Brain pericyte (primary cell): ENCODE results near the gene ERC1.

Experiments used
- DNase-seq: peaks from one replicate; pipeline ENCODE4 v3.0.0-alpha.2; 2012; ENCODE audit warnings: low read depth, low spot score

The ERC1 gene

GRCh38 chr12:990661-991349 is at the start of gene ERC1:
Gene ERC1, plus strand, starts transcription at chr12:991223. Its CDS starts 36,681 bp downstream, at chr12:1027904.
- peak; percentile 69 for DNase-seq

- no peak for DNase-seq
Measured at GRCh38 chr12:943051-943450, 48.0 kb upstream of the ERC1 start.

GRCh38 chr12:944211-944610 is 46.8 kb upstream of the ERC1 start:
- no peak for DNase-seq

- no peak for DNase-seq
Measured at GRCh38 chr12:946212-946611, 44.8 kb upstream of the ERC1 start.

DNA sequence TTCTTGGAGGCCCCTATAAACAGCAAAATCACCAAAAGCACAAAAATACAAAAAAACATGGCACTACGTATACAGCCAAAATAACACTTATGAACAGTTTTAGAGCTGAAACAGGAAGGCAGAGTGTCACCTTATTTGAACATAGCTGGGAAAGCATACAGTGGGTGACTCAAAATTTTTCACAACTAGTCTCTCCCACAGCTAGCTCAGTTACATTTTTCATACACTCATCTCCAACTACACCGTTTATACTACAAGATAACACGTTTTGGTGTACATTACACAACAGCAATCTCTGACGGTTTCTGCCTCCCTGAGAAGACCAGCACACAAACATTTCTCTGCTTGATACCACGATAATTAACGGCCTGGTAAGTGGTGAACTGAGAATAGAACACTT is 44.4 kb upstream of the ERC1 start:
- no peak for DNase-seq

DNA sequence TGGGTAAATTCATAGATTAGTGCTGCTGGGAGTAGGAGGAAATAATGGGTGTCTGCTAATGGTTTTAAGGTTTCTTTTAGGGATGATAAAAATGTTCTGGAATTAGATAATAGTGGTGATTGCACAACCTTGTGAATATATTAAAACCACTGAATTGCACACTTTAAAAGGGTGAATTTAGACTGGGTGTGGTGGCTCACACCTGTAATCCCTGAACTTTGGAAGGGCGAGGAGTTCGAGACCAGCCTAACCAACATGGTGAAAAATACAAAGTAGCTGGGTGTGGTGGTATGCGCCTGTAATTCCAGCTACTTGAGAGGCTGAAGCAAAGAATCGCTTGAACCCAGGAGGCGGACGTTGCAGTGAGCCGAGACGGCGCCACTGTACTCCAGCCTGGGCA is 42.8 kb upstream of the ERC1 start:
- DNase-seq = no peak

- peak; percentile 97 for DNase-seq
Measured at GRCh38 chr12:949453-950191, 41.4 kb upstream of the ERC1 start, which contains the start of gene RAD52. Gene RAD52, minus strand, starts transcription at chr12:949694. Its CDS starts 16,636 bp downstream, at chr12:933058.

DNA sequence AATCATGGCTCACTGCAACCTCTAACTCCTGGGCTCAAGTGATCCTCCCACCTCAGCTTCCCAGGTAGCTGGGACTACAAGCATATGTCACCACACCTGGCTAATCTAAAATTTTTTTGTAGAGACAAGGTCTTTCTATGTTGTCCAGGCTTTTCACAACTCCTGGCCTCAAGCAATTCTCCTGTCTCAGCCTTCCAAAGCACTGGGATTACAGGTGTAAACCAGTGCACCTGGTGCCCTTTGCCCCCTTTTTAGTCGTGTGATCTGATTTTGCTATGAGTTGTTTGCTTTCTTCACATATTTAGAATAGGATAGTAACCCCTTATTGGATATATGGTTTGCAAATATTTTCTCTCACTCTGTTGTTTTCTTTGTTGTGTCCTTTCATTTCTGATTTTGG is 39.8 kb upstream of the ERC1 start:
- DNase-seq = no peak

GRCh38 chr12:953776-954175 is 37.2 kb upstream of the ERC1 start:
- no peak for DNase-seq

- DNase-seq = no peak
Measured at GRCh38 chr12:954741-955140, 36.3 kb upstream of the ERC1 start.

DNA sequence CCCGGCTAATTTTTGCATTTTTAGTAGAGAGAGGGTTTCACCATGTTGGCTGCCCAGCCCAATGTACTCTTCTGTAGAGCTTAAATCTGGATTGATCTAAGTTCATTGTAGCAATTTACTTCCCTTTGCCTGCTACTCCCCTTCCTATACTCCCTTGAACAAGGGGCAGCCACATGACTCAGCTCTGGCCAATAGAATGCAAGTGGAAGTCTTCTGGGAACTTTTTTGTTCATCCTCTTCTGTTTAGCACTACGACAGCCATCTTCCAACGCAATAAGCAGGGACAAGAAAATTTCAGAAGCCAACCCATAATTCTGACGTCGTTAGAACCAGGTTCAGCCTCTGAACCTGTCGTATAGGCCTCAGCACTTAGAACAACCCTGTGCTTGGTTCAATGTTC is 35.1 kb upstream of the ERC1 start:
- no peak for DNase-seq

- DNase-seq = no peak
Measured at GRCh38 chr12:958588-959123, 32.4 kb upstream of the ERC1 start.

DNA sequence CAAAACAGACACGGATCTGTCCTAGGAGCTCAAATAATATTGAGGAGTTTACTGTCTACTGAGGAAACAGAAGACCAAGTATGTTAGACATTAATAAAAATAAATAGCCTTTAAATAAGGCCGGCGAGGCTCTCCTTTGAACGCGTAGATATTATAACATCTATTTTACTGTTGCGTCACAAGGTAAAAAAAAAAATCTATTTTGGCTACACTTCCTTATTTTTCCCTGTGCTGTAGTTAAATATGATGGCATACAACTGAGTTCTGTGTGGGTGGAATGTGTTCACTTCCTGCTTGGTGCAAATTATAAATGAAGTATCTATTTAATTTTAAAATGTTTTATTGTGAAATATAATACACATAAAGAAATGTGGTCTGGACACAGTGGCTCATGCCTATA is 24.3 kb upstream of the ERC1 start:
- no peak for DNase-seq

DNA sequence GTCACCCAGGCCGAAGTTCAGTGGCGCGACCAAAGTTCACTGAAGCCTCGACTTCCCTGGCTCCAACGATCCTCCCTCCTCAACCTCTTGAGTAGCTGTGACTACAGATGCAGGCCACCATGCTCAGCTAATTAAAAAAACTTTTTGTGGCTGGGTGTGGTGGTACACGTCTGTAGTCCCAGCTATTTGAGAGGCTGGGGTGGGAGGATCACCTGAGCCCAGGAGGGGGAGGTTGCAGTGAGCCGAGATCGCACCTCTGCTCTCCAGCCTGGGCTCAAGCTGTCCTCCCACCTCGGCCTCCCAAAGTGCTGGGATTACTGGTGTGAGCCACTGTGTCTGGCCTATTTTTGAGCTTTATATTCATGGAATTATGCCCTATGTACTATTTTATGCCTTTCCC is 23.4 kb upstream of the ERC1 start:
- DNase-seq = no peak

- no peak for DNase-seq
Measured at GRCh38 chr12:968545-968944, 22.5 kb upstream of the ERC1 start.

GRCh38 chr12:969821-970220 is 21.2 kb upstream of the ERC1 start:
- DNase-seq = no peak

DNA sequence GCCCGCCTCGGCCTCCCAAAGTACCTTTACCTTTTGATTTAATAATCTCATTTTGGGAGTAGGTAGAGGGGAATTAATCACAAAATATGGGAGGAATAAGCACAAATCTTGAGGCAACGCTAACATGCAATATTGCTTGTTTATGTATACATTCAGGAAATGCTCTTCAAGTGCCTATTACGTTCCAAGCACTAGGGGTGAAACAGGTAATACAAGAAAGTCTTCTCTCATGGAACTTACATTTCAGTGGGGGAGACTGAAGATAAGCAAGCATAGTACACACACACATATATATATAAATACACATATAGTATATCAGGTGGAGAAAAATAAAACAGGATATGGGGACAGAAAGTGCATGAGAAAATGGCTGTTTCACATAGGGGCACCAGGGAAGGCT is 19.0 kb upstream of the ERC1 start:
- DNase-seq = no peak

- no peak for DNase-seq
Measured at GRCh38 chr12:974271-974862, 16.7 kb upstream of the ERC1 start.

DNA sequence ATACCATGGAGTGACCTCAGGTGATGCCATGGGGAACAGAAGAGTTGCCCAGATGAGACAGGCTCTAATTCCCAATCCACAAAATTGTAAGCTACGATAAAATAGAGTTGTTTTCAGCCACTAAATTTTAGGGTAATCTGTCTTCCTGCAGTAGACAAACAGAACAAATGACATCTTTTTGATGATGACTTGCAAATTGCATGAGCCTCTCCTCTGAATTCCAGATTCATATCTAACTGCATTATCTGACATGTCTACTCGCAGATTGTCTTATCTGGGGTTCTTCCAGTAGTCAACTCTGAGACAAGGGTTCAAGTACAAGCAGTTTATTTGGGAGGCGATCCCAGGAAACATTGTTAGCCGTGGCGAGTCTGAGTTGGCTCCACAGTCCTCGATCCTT is 14.4 kb upstream of the ERC1 start:
- DNase-seq = no peak

- DNase-seq = no peak
Measured at GRCh38 chr12:977156-977555, 13.9 kb upstream of the ERC1 start.

DNA sequence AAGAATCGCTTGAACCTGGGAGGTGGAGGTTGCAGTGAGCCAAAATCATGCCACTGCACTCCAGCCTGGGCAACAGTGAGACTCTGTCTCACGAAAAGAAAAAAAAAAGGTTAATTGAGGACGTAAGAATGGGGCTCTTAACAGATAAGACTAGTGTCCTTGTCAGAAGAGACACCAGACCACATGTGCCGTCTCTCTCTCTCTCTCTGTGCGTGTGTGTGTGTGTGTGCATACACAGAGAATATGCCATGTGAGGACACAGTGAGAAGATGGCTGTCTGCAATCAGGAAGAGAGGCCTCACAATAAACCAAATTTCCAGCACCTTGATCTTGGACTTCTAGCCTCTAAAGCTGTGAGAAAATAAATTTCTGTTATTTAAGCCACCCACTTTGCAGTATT is 11.7 kb upstream of the ERC1 start:
- DNase-seq = no peak

DNA sequence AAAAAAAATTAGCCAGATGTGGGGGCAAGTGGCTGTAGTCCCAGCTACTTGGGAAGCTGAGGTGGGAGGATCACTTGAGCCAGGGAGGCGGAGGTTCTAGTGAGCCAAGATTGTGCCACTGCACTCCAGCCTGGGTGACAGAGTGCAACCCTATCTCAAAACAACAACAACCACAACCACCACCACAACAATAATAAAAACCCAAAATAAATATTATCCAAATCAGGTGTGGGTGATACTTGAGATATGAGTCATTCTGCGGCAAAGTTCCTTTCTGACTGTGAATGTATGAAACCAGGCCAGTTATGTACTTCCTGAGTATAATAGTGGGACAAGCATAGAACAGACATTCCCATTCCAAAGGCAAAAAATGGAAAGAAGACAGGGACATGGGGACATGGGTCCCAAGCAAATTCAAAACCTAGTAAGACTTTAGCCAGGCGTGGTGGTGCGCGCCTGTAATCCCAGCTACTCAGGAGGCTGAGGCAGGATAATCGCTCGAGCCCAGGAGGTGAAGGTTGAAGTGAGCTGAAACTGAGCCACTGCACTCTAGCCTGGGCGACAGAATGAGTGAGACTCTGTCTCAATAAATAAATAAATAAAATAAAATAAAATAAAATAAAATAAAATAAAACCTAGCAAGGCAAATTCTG is 9.7 kb upstream of the ERC1 start:
- no peak for DNase-seq
